HG02884 (cell line): ENCODE data around the gene BNC1.
"Not testable (repeated sequence)": the region's sequence is repeated elsewhere in the genome, so short reads cannot be mapped to it uniquely, and the experiment has no call there.

ENCODE experiments used
- ATAC-seq: cut with Tn5 transposase; IDR thresholded peaks from one replicate; pipeline ENCODE4 v1.9.1; 2021; ENCODE audit warnings: mild to moderate bottlenecking, moderate library complexity; ENCODE audit not compliant: unreplicated experiment

BNC1 gene

DNA sequence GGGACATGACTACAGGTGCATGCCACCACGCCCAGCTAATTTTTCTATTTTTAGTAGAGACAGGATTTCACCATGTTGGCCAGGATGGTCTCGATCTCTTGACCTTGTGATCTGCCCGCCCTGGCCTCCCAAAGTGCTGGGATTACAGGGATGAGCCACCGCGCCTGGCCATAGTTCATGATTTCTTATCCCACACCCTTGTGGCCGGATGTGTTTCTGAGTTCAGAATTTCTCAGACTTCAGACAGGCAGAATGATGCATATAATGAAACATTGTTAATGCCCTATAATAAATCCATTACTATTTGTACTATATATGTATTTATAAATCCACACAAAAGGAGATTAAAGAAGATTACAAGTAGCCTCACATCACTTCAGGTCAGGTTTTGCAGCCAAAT lies 22.3 kb downstream of the BNC1 start:
- ATAC-seq = not testable (repeated sequence)

GRCh38 chr15:83250781-83251180 lies 33.7 kb downstream of the BNC1 start:
- ATAC-seq = no peak

GRCh38 chr15:83249030-83249343 lies 35.5 kb downstream of the BNC1 start:
- ATAC-seq = no peak

DNA sequence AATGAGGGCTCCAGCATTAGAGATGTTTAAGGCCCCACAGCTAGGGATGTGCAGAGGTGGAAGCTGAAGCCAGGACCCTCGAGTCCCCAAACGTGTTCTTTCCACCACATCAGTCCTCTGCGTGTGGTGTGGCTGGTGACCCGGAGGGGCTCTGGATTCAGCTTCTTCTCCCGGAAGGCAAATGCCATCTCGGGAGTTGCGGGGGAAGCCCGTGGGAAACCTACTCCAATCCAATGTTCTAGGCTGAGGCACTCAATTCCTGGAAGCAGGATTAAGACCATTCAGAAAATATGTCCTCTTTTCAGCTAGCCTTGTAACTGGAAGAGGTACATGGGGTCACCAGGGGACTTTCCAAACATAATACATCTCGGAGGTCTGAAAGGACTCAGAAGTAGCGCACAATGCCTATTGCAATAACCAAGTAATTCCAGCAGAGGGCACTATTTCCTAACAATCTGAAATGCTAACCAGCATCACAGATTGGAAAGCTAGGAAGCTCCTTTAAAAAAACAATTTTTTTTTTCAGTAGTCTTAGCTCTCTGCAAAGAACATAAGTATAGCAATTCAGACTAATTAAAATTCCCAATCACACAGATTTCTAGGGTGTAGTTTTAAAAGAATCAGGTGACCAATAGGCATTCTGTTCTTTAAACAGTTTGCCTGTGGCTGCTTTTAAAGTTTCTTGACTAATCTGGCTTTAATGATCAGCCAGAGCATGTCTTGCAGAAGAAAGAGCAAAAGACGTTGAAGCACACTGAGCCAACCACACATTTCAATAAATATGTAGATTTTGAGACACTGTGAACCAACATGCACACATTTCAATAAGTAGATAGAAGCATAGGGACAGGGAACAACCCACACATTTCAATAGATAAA lies 36.1 kb downstream of the BNC1 start:
- no peak for ATAC-seq

DNA sequence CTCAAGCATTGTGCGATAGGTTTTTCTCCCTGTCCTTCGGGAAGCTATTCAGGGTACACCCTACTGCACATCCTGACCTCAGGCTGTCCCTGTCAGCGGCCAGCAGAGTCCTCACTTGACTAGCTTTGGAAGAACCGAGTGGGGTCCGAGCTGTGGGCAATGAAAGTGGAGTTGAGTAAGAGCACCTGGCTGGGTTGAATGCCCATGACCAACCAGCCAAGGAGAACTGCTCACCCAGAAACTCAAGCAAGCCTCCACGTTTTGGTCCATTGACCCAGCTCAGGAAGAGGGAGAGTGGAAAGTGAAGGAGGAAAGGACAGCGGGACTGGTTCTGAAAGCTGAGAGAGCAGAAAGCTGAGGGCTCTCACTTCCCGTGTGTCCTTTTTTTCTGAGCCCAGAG lies 40.8 kb downstream of the BNC1 start:
- no peak for ATAC-seq

DNA sequence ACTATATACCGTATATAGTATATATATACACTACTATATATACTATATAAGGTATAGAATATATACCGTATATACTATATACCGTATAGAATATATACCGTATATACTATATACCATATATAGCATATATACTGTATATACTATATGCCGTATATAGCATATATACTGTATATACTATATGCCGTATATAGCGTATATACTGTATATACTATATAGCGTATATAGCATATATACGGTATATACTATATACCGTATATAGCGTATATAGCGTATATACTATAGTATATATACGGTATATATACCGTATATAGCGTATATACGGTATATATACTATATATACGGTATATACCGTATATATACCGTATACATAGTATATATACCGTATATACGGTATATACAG lies 54.2 kb downstream of the BNC1 start:
- ATAC-seq = no peak

GRCh38 chr15:83225449-83225848 lies 59.0 kb downstream of the BNC1 start:
- ATAC-seq = no peak

- ATAC-seq = not testable (repeated sequence)
These were observed 62.7 kb downstream of the BNC1 start for GRCh38 chr15:83221781-83222180.

DNA sequence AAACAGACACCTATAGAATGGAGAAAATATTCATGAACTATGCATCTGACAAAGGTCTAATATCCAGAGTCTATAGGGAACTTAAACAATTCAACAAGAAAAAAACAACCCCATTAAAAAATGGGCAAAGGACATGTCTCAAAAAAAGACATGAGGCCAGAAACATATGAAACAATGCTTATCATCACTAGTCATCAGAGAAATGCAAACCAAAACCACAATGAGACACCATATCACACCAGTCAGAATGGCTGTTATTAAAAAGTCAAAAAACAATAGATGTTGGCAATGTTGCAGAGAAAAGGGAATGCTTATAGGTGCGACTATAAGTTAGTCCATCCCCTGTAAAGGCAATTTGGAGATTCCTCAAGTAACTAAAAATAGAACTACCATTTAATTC lies 65.4 kb downstream of the BNC1 start:
- ATAC-seq = no peak

- ATAC-seq = no peak
These were observed 69.2 kb downstream of the BNC1 start for GRCh38 chr15:83215306-83215705.

DNA sequence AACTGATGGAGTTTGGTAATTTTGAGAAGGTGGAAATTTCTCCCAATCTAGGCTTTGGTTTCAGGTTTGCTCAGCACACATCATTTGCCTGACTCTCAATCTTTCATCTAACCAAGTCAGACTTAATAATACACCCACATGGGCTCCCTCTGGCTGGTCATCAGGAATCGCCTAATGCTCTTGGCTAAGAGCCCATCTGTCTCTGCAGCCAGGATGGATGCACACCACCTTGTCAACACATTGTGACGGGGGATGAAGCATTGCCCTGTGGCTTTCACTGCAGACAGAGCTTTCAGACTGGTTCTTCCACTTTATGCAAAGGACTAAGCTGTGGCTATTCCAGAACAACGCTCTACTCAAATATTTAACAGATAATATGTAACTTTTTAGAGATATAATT lies 73.8 kb downstream of the BNC1 start:
- no peak for ATAC-seq

DNA sequence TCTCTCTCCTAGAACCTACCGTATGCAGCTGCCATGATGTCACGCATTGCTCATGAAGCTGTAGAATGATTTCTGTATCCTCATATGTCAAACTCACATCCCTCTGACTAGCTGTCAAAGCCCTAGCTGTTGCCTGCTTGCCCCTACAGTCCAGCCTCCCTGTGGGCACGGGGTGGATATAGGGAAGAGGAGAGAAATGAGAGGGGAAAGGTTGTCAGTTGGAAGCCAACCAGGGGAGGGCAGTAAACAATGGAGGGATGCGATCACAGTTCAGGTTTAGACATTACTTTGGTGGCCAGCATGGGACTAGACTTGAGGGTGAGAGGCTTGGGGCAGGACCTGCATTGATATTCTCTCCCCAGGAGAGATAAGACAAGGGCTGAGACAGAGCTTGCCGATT lies 75.1 kb downstream of the BNC1 start:
- no peak for ATAC-seq

DNA sequence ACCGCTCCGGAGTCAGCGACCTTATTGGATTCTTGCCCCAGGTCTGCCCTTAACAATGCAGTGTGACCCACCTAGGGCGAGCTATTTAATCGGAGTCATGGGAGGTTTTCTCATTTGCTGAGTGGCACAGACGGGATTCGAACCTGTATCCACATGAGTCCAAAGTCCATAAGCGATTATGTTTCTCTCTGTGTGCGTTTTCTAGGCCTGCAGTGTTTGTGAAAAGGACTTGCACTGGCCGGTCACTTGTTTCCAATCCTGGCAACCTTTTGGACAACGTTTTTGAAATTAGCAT lies 76.2 kb downstream of the BNC1 start:
- no peak for ATAC-seq

DNA sequence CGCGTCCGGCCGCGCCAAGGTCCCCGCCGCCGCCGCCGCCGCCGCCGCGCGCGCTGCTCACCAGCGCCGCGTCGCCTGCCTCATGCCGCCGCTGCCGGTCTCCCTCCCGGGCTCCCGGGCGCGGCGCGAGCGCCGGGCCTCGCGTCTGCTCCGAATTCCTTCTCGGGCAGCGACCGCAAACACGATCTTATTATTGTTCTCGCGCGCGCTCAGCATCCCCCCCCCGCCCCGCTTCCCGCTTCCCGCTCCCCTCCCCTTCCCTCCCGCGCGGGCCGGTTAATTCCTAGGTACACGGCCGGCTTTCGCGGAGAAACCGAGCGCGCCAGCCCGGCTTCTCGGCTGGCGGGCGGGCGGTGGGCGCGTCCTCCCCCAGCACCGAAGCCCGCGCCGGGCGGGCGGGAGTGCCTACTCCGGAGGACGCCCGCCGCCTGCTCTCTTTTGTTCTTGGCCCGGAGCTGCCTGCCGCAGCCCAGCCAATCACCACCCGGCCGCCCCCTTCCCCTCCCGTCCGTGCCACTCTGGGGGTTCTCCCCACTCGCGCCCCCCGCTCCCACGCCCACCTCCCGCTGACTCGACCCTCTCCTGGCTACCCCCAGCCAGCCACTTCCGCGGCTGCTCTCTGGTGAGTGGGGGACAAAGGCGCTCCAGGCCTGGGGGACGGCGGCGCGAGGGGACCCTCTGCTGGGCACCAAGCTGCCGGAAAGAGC lies 76.7 kb downstream of the BNC1 start, which contains the start of gene HDGFL3:
Gene HDGFL3 (minus strand): TSS at position 164 of the 707 bp plus-strand sequence. CDS start 409 bp downstream, outside the sequence.
- no peak for ATAC-seq

DNA sequence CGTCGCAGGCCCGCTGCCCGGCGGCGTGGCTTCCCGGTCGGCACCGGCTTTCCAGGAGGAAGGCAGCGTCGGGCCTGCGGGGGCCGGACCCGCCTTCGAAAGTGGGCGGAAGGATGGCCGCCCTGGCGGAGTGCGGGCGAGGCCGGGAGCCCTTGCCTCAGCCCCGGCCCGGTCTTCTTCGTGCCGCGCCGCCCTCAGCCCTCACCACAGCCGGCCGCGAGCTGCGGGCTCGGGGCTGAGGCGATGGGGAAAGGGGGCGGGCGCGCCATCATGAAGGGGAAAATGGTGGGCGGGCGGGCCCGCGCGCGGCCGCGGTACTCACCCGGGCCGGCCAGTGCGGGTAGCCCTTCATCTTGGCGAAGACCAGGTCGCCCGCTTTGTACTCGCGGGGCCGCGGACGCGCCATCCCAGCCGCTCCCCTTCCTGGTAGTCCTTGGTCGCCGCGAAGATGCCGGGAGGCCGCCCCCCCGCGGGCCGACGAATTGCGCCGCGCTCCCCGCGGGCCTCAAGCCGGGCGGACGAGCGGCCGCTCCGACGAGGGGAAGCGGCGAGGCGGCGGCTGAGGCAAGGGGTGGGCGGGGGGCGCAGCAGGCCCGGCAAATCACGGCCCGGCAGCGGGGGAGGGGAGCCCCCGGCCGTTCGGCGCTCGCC lies 77.3 kb downstream of the BNC1 start:
- ATAC-seq = no peak

DNA sequence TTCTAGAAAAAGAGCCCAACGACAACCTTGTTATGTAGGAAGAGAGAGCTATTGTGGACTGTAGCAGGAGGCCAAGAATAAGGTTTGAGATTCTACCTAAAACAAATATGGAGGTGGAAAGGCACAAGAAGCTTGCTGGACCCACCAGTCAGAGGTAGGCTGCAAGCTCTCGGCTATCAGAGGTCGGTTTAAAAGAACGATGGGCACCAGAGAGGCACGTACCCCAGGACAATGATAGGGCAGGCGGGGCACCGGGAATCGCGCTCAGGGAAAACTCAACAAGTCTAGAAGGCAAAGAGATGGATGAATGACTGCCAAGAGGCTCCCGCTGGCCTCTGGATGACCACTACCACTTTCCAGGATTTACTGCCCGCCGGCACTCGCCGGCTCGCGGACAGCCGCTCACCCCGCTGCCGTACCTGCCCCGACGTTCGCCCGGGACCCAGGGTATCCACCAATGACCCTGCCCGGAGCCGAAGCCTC lies 77.9 kb downstream of the BNC1 start:
- ATAC-seq = no peak
